ENCODE measurements around the gene C1orf226.

The C1orf226 gene

GRCh38 chr1:162366149-162366548 lies 15.4 kb upstream of the C1orf226 start:
- no peak for DNase-seq

GRCh38 chr1:162366671-162367070 lies 14.9 kb upstream of the C1orf226 start:
- no peak for DNase-seq

GRCh38 chr1:162367073-162367472 lies 14.5 kb upstream of the C1orf226 start:
- no peak for DNase-seq

- DNase-seq, result no peak
These were observed 13.8 kb upstream of the C1orf226 start for GRCh38 chr1:162367772-162368171.

GRCh38 chr1:162368451-162368850 lies 13.1 kb upstream of the C1orf226 start:
- no peak for DNase-seq

GRCh38 chr1:162369571-162369970 lies 12.0 kb upstream of the C1orf226 start:
- DNase-seq, result no peak

GRCh38 chr1:162370161-162370560 lies 11.4 kb upstream of the C1orf226 start:
- no peak for DNase-seq

- no peak for DNase-seq
These were observed 10.8 kb upstream of the C1orf226 start for GRCh38 chr1:162370721-162371120.

- no peak for DNase-seq
These were observed 9.9 kb upstream of the C1orf226 start for GRCh38 chr1:162371611-162372010.

- no peak for DNase-seq
These were observed 9.1 kb upstream of the C1orf226 start for GRCh38 chr1:162372159-162373071.

GRCh38 chr1:162373072-162373427 lies 8.5 kb upstream of the C1orf226 start:
- no peak for DNase-seq

GRCh38 chr1:162373541-162374260 lies 7.8 kb upstream of the C1orf226 start:
- no peak for DNase-seq

- DNase-seq, result no peak
These were observed 7.1 kb upstream of the C1orf226 start for GRCh38 chr1:162374406-162374805.

- DNase-seq, result no peak
These were observed 6.1 kb upstream of the C1orf226 start for GRCh38 chr1:162375463-162375862.

GRCh38 chr1:162376691-162377090 lies 4.8 kb upstream of the C1orf226 start, which contains the start of gene SPATA46:
Gene SPATA46 (minus strand): TSS chr1:162376854. CDS start chr1:162376790, 64 bp downstream.
- DNase-seq, result no peak

GRCh38 chr1:162380061-162380846 lies 1.3 kb upstream of the C1orf226 start:
- DNase-seq, result no peak

GRCh38 chr1:162381941-162382750 lies 618 bp downstream of the C1orf226 start:
- DNase-seq, result no peak

- DNase-seq, result no peak
These were observed 1.6 kb downstream of the C1orf226 start for GRCh38 chr1:162383091-162383490.

- DNase-seq, result no peak
These were observed 2.0 kb downstream of the C1orf226 start for GRCh38 chr1:162383516-162383915.

GRCh38 chr1:162384116-162384515 lies 2.6 kb downstream of the C1orf226 start:
- DNase-seq, result no peak

GRCh38 chr1:162384601-162385279 lies 3.2 kb downstream of the C1orf226 start:
- no peak for DNase-seq

- DNase-seq, result no peak
These were observed 3.7 kb downstream of the C1orf226 start for GRCh38 chr1:162385280-162385623.

Data from fibroblast of skin of right quadriceps (primary cell).